GM12875 (cell line): ENCODE measurements around the gene GEMIN4.
"Not testable (repeated sequence)": the region's sequence is repeated elsewhere in the genome, so short reads cannot be mapped to it uniquely, and the experiment has no call there.

Experiments
- H3K4me3 ChIP-seq: one replicate; pipeline ENCODE4 v1.5.1; 2011; ENCODE audit warnings: low read depth, low read length, control low read depth
- CTCF ChIP-seq: IDR thresholded peaks from 2 replicates; pipeline ENCODE4 v1.5.1; 2011; ENCODE audit warnings: low read depth, mild to moderate bottlenecking, control low read depth, inconsistent platforms, low read length, moderate library complexity, borderline replicate concordance; ENCODE audit not compliant: insufficient read depth

The GEMIN4 gene

DNA sequence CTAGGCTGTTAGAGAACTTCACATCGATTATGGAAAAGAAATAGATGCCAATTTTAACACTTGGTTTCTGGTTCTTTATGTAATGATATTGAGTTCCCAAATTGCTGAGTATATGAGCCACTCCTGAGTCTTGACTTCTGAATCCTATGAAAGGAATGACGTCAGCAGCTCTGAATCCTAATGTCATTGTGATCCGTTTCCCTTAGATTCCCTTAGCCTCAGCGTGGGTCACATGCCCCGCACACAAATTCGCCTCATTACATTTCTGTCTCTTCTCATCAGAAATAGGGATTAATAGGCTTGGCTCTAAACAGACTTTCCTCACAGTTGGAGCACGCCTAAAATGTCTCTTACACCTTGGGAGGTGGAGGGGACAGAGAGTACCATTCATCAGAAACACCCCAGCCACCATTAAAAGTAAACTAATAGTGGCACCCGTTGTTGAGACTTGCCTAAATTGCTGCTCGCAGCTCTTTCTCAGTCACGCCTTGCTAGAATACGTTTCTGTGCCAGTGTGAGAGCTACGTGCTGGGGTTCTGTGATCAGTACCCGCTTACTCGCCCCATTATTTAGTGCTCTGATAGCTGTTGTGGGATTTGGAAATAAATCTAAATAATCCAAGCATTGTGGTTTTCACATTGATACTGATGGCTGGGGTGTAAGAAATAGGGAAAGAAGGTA, 37.2 kb upstream of the GEMIN4 start:
- no peak for TF ChIP-seq CTCF
- H3K4me3 ChIP-seq = no peak overlapping the region

DNA sequence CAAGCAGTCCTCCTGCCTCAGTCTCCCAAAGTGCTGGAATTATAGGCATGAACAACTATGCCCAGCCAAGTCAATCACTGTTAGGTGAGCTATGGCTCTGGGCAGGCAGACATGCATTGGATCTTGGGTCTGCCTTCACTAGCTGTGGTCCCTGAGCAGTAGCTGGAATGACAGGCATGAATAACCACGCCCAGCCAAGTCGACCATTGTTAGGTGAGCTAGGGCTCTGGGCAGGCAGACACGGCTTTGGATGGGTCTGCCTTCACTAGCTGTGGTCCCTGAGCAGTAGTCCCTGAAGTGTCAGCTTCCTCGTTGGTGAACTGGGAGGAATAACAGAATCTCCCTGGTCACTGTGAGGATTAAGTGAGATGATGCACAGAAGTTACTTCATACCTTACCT, 36.5 kb upstream of the GEMIN4 start:
- TF ChIP-seq CTCF = no peak
- no peak overlapping the region for H3K4me3 ChIP-seq

DNA sequence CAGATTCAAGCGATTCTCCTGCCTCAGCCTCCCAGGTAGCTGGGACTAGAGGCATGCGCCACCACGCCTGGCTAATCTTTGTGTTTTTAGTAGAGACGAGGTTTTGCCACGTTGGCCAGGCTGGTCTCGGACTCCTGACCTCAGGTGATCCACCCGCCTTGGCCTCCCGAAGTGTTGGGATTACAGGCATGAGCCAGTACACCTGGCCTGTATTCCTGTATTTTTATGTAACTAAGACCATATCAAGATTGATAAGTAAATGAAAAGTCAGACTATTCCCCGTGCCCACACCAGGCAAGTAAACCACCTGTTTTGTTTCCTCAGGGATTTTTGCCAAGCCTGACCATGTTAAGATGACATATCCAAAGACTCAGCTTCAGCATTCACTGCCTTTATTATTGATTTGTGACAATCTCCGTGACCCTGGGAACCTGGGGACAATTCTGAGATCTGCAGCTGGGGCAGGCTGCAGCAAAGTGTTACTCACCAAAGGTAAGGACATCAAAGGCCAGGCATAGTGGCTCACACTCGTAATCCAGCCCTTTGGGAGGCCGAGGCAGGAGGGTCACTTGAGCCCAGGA, 35.7 kb upstream of the GEMIN4 start:
- H3K4me3 ChIP-seq = no peak overlapping the region
- TF ChIP-seq CTCF = no peak

- not testable (repeated sequence) for H3K4me3 ChIP-seq
Observed at GRCh38 chr17:785901-786300, 33.8 kb upstream of the GEMIN4 start.

- TF ChIP-seq CTCF = no peak
- H3K4me3 ChIP-seq = no peak overlapping the region
Observed at GRCh38 chr17:784143-784542, 32.1 kb upstream of the GEMIN4 start.

GRCh38 chr17:781805-782731, 30.0 kb upstream of the GEMIN4 start, which contains the start of the genes GLOD4 and MRM3:
Gene GLOD4, minus strand, starts transcription at chr17:782280. Its CDS starts 25 bp downstream, at chr17:782255.
Gene MRM3, plus strand, starts transcription at chr17:782353. Its CDS starts 26 bp downstream, at chr17:782379.
- H3K4me3 ChIP-seq = peak within 1 kb of the TSS; percentile 99
- no peak for TF ChIP-seq CTCF

GRCh38 chr17:778096-778495, 26.0 kb upstream of the GEMIN4 start:
- H3K4me3 ChIP-seq = no peak overlapping the region
- no peak for TF ChIP-seq CTCF
